Neural progenitor cell (in vitro differentiated cells): ENCODE measurements around the gene ASCC2. TPM values are rescaled to one million over a fixed set of nuclear protein-coding genes. Genes with fewer than 3 reads are reported as not detected.

Source experiments
- DNase-seq: peaks from one replicate; pipeline ENCODE4 v3.0.0-alpha.2; 2016; ENCODE audit warnings: low spot score
- H2AFZ ChIP-seq: fragments of 200-600 bp; sonication (generic); replicated peaks from 2 replicates; pipeline ENCODE4 v1.6.1; 2016; ENCODE audit warnings: antibody characterized with exemption
- H3F3A ChIP-seq: fragments of 200-600 bp; sonication (generic); 2 replicates; pipeline ENCODE4 v1.6.1; 2016; ENCODE audit warnings: antibody characterized with exemption, low read depth
- H3K27ac ChIP-seq: fragments of 200-600 bp; sonication (generic); 2 replicates; pipeline ENCODE4 v1.5.1; 2016; ENCODE audit warnings: mild to moderate bottlenecking
- H3K27me3 ChIP-seq: fragments of 200-600 bp; sonication (generic); 2 replicates; pipeline ENCODE4 v1.6.1; 2016; ENCODE audit warnings: mild to moderate bottlenecking, moderate library complexity
- H3K36me3 ChIP-seq: fragments of 200-600 bp; sonication (generic); 2 replicates; pipeline ENCODE4 v1.5.1; 2016
- H3K4me1 ChIP-seq: fragments of 200-600 bp; sonication (generic); 2 replicates; pipeline ENCODE4 v1.6.1; 2016; ENCODE audit warnings: mixed run types
- H3K4me2 ChIP-seq: fragments of 200-600 bp; sonication (generic); 2 replicates; pipeline ENCODE4 v1.6.1; 2016
- H3K4me3 ChIP-seq: fragments of 200-600 bp; sonication (generic); 2 replicates; pipeline ENCODE4 v1.5.1; 2016
- H3K79me2 ChIP-seq: fragments of 200-600 bp; sonication (generic); 2 replicates; pipeline ENCODE4 v1.6.1; 2016; ENCODE audit warnings: low read depth
- H3K9ac ChIP-seq: fragments of 200-600 bp; sonication (generic); 2 replicates; pipeline ENCODE4 v1.6.1; 2016
- H3K9me3 ChIP-seq: fragments of 200-600 bp; sonication (generic); 2 replicates; pipeline ENCODE4 v1.5.1; 2016; ENCODE audit warnings: low read depth
- H4K20me1 ChIP-seq: fragments of 200-600 bp; sonication (generic); 2 replicates; pipeline ENCODE4 v1.6.1; 2016; ENCODE audit warnings: low read depth
- H3K27ac Mint-ChIP-seq: 3 replicates; pipeline ENCODE4 v1.8.0; 2021; ENCODE audit warnings: mixed read lengths
- H3K27me3 Mint-ChIP-seq: 2 replicates; pipeline ENCODE4 v1.8.0; 2022; ENCODE audit warnings: low read depth, mild to moderate bottlenecking, inconsistent platforms, moderate library complexity, mixed read lengths; ENCODE audit not compliant: insufficient read depth
- H3K36me3 Mint-ChIP-seq: 3 replicates; pipeline ENCODE4 v1.8.0; 2021; ENCODE audit warnings: mixed read lengths
- H3K4me1 Mint-ChIP-seq: 3 replicates; pipeline ENCODE4 v1.8.0; 2021; ENCODE audit warnings: mixed read lengths
- H3K4me3 Mint-ChIP-seq: 3 replicates; pipeline ENCODE4 v1.8.0; 2021; ENCODE audit warnings: mild to moderate bottlenecking, moderate library complexity, mixed read lengths
- H3K9me3 Mint-ChIP-seq: 3 replicates; pipeline ENCODE4 v1.8.0; 2020; ENCODE audit warnings: mixed read lengths
- CTCF ChIP-seq: fragments of 200-600 bp; sonication (generic); IDR thresholded peaks from 2 replicates; pipeline ENCODE4 v1.5.1; 2017; ENCODE audit warnings: antibody characterized with exemption, mild to moderate bottlenecking
- EZH2 ChIP-seq: fragments of 200-600 bp; sonication (generic); IDR thresholded peaks from 2 replicates; pipeline ENCODE4 v1.6.1; 2017; ENCODE audit warnings: antibody characterized with exemption, mild to moderate bottlenecking, moderate library complexity
- EZH2phosphoT487 ChIP-seq: fragments of 200-600 bp; sonication (generic); IDR thresholded peaks from 2 replicates; pipeline ENCODE4 v1.6.1; 2017; ENCODE audit warnings: antibody characterized with exemption
- total RNA-seq: library from RNA; depleted of rRNA; stranded (reverse); fragments of >200 nt; gene quantifications from 2 replicates; pipeline ENCODE4 v1.2.3, GENCODE V29; 2015; ENCODE audit warnings: low replicate concordance

Gene ASCC2
- total RNA-seq, 1 donor from 2014 or later, result 16.1 TPM

- Histone ChIP-seq H3K79me2 (peaks cover 31% of the 10 kb centered on the region), H3K27me3 (no peaks in the 10 kb centered on the region), H3K9me3 (no peaks in the 10 kb centered on the region), H4K20me1 (peaks cover 4% of the 10 kb centered on the region), H3K36me3 (no peaks in the 10 kb centered on the region), H3K4me1 (peaks cover 6% of the 10 kb centered on the region), H3K27ac (no peak overlapping the region), H2AFZ (no peak overlapping the region), H3K4me2 (peak overlapping the region; percentile 85), H3F3A (peaks cover 12% of the 10 kb centered on the region), H3K4me3 (peak overlapping the region; percentile 76), H3K9ac (peak overlapping the region; percentile 85)
- peak overlapping the region; percentile 100 for H3K4me3 Mint-ChIP-seq
- peaks cover 25% of the 10 kb centered on the region for H3K4me1 Mint-ChIP-seq
- H3K27me3 Mint-ChIP-seq, result peaks cover 9% of the 10 kb centered on the region
- H3K36me3 Mint-ChIP-seq, result peaks cover 11% of the 10 kb centered on the region
- DNase-seq, result no peak
- TF ChIP-seq EZH2 (no peak), CTCF (no peak)
- no peak overlapping the region for H3K27ac Mint-ChIP-seq
- H3K9me3 Mint-ChIP-seq, result no peaks in the 10 kb centered on the region
These were observed 69.9 kb downstream of the ASCC2 start for GRCh38 chr22:29768052-29768693.

- Histone ChIP-seq H3K9me3 (no peaks in the 10 kb centered on the region), H3K9ac (peak within 1 kb of the TSS; percentile 85), H2AFZ (peak within 1 kb of the TSS; percentile 100), H3K4me2 (peak within 1 kb of the TSS; percentile 85), H4K20me1 (peaks cover 4% of the 10 kb centered on the region), H3K27ac (peak within 1 kb of the TSS; percentile 92), H3K27me3 (no peaks in the 10 kb centered on the region), H3K4me3 (peak within 1 kb of the TSS; percentile 76), H3F3A (peaks cover 11% of the 10 kb centered on the region), H3K4me1 (peaks cover 6% of the 10 kb centered on the region), H3K36me3 (no peaks in the 10 kb centered on the region), H3K79me2 (peaks cover 31% of the 10 kb centered on the region)
- Mint-ChIP-seq H3K9me3 (no peaks in the 10 kb centered on the region), H3K4me3 (peak within 1 kb of the TSS; percentile 100), H3K4me1 (peaks cover 25% of the 10 kb centered on the region), H3K27me3 (peaks cover 8% of the 10 kb centered on the region), H3K36me3 (peaks cover 11% of the 10 kb centered on the region), H3K27ac (peak within 1 kb of the TSS; percentile 99)
- TF ChIP-seq EZH2 (no peak), CTCF (no peak), EZH2phosphoT487 (no peak)
- peak; percentile 96 for DNase-seq
These were observed 70.7 kb downstream of the ASCC2 start, which contains the start of gene UQCR10 for GRCh38 chr22:29767171-29768051. UQCR10 (plus strand) TSS chr22:29767369; CDS start chr22:29767399, 30 bp downstream.

GRCh38 chr22:29766632-29767170 is 71.4 kb downstream of the ASCC2 start, which contains the start of gene ZMAT5:
ZMAT5 (minus strand) TSS chr22:29767007; CDS start chr22:29748544, 18,463 bp downstream.
- Histone ChIP-seq H2AFZ (peak within 1 kb of the TSS; percentile 100), H3K27me3 (no peaks in the 10 kb centered on the region), H3K9me3 (no peaks in the 10 kb centered on the region), H3K9ac (peak within 1 kb of the TSS; percentile 85), H3K27ac (peak within 1 kb of the TSS; percentile 92), H3K4me1 (peaks cover 6% of the 10 kb centered on the region), H3F3A (peaks cover 11% of the 10 kb centered on the region), H4K20me1 (peaks cover 4% of the 10 kb centered on the region), H3K4me2 (peak within 1 kb of the TSS; percentile 85), H3K4me3 (peak within 1 kb of the TSS; percentile 76), H3K79me2 (peaks cover 31% of the 10 kb centered on the region), H3K36me3 (no peaks in the 10 kb centered on the region)
- DNase-seq, result peak; percentile 99
- Mint-ChIP-seq H3K4me3 (peak within 1 kb of the TSS; percentile 100), H3K4me1 (peaks cover 25% of the 10 kb centered on the region), H3K9me3 (no peaks in the 10 kb centered on the region), H3K27me3 (peaks cover 8% of the 10 kb centered on the region), H3K27ac (peak within 1 kb of the TSS; percentile 99), H3K36me3 (peaks cover 11% of the 10 kb centered on the region)
- TF ChIP-seq EZH2 (no peak), EZH2phosphoT487 (no peak), CTCF (no peak)
